SH-SY5Y (cell line): ENCODE results near the gene SERTAD2.

Source experiments
- GATA2 ChIP-seq: IDR thresholded peaks from 2 replicates; pipeline ENCODE4 v1.6.1; 2011; ENCODE audit warnings: mild to moderate bottlenecking, low read depth, low read length
- GATA3 ChIP-seq: IDR thresholded peaks from 2 replicates; pipeline ENCODE4 v1.6.1; 2011; ENCODE audit warnings: low read depth, mild to moderate bottlenecking, low read length, moderate library complexity

SERTAD2 gene

GRCh38 chr2:64623242-64623850, 30.4 kb downstream of the SERTAD2 start:
- TF ChIP-seq GATA3 (no peak), GATA2 (no peak)

GRCh38 chr2:64622443-64623241, 31.1 kb downstream of the SERTAD2 start:
- TF ChIP-seq GATA3 (no peak), GATA2 (no peak)

- no peak for TF ChIP-seq GATA3
- no peak for TF ChIP-seq GATA2
These were observed 33.1 kb downstream of the SERTAD2 start for GRCh38 chr2:64620661-64621060.

- TF ChIP-seq GATA2 (no peak), GATA3 (no peak)
These were observed 36.0 kb downstream of the SERTAD2 start for GRCh38 chr2:64617631-64618151.

GRCh38 chr2:64615844-64616536, 37.7 kb downstream of the SERTAD2 start:
- TF ChIP-seq GATA2: no peak
- TF ChIP-seq GATA3: no peak

GRCh38 chr2:64615192-64615763, 38.4 kb downstream of the SERTAD2 start:
- TF ChIP-seq GATA3 (no peak), GATA2 (no peak)

GRCh38 chr2:64613276-64613675, 40.4 kb downstream of the SERTAD2 start:
- TF ChIP-seq GATA2: no peak
- TF ChIP-seq GATA3: no peak

- TF ChIP-seq GATA2 (no peak), GATA3 (no peak)
These were observed 41.0 kb downstream of the SERTAD2 start for GRCh38 chr2:64612575-64613195.

- no peak for TF ChIP-seq GATA3
- TF ChIP-seq GATA2: no peak
These were observed 43.3 kb downstream of the SERTAD2 start for GRCh38 chr2:64610316-64610855.

- TF ChIP-seq GATA2 (no peak), GATA3 (no peak)
These were observed 43.8 kb downstream of the SERTAD2 start for GRCh38 chr2:64609942-64610281.

GRCh38 chr2:64609227-64609941, 44.3 kb downstream of the SERTAD2 start:
- no peak for TF ChIP-seq GATA3
- TF ChIP-seq GATA2: no peak

GRCh38 chr2:64608867-64609226, 44.9 kb downstream of the SERTAD2 start:
- TF ChIP-seq GATA3 (no peak), GATA2 (no peak)
